ENCODE measurements around the gene CST8.
"Not testable (repeated sequence)": the region's sequence is repeated elsewhere in the genome, so short reads cannot be mapped to it uniquely, and the experiment has no call there.

The CST8 gene, protein sequence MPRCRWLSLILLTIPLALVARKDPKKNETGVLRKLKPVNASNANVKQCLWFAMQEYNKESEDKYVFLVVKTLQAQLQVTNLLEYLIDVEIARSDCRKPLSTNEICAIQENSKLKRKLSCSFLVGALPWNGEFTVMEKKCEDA

DNA sequence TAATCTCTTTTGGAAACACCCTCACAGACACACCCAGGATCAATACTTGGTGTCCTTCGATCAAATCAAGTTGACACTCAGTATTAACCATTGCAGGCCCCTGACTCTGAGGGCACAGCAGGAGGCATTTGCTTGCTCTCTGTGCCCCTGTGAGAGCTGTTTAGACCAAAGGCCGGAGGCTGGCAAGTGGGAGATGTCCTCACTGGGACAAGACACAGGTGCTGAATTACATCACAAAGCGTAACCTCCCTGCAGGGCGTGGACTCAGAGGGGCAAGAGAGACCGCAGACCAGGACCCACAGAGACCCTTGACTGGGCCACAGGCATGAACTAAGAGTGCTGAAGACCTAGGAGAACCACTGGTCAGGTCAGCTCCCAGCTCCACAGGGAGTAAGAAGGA, at the start of gene CST8:
TSS of gene CST8 (plus strand) at position 301 of the 400 bp plus-strand sequence. CDS start 551 bp downstream, outside the sequence.
- DNase-seq (ENCODE audit: low read depth), result no peak

DNA sequence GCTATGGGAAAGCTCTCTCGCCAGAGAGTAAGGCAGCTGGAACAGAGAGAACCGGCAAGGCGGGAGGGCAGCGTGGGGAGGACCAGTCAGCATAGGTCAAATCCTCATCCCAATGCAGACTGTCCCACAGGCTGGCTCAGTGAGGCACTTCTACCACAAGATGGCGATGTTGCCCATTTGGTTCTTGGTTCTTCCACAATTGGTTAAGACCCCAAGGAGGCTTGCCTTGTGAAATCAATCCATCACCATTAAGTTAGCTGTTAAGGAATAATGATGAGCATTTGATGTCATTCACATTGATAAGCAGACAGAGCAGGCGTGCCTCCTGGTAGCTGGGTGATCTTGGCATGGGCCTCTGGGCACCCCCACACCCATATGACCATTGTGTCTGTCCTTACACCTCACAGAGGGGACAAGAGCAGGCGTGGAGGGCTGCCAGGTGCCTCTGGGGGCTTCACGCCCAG, 49.0 kb upstream of the CST8 start:
- DNase-seq (ENCODE audit: low read depth), result peak; percentile 70

DNA sequence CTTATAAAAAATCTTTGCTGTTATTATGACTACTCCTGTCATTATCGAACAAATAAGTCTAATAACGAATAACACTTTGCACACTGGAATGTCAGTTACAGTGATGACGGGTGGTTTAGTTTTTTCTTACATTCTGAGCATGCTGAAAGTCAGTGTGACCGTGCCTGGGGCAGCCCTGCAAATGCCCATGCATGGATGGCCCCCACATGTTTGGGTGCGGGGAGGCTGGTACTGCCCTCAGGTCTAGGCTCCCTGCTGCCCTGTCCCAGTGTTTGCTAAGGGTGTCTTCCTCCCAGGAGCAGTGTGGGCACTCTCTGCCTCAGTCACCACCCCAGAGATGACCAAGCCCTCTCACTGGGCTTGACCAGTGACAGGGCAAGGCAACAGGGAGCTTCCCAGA, 48.5 kb upstream of the CST8 start:
- DNase-seq (ENCODE audit: low read depth), result no peak

DNA sequence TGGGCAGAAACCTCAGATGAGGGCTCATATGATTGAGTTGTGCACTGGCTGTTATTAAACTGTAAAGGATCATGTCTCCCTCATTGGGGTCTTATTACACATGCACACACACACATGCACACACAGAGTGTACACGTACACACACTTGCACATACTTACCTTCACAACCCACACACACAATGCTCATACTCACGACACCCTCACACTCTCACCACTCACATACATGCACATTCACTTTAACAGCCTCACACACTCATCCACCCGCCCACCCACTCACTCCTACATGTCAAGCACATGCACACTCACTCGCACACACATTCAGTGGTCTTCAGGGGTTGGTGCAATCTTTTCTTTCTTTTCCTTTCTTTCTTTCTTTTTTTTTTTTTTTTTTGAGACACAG, 46.1 kb upstream of the CST8 start:
- no peak for DNase-seq (ENCODE audit: low read depth)

DNA sequence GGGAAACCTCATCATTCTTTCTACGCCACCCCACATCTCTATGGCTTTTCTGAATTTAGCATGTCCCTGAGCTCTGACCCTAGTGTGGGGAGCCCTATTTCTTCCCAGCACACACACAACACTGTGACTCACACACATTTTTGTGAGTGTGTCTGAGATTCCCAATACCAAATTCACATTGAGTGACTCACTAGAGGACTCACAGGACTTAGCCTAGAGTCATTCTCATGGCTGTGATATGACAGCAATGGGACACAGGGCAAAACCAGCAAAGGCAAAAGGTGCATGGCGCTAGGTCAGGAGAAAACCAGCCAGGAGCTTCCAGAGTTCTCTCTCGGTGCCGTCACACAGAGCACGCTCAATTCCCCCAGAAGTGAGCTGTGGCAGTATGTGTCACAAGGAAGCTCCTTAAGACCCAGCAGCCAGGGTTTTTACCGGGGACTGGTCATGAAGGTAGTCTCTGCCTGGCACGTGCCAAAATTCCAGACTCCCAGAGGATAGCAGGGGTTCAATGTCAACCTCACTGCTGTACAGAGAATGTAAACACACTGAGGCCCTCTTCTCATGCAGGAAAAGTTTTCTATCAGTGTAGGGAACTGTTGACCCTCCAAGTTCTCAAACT, 45.2 kb upstream of the CST8 start:
- DNase-seq (ENCODE audit: low read depth), result peak; percentile 73

DNA sequence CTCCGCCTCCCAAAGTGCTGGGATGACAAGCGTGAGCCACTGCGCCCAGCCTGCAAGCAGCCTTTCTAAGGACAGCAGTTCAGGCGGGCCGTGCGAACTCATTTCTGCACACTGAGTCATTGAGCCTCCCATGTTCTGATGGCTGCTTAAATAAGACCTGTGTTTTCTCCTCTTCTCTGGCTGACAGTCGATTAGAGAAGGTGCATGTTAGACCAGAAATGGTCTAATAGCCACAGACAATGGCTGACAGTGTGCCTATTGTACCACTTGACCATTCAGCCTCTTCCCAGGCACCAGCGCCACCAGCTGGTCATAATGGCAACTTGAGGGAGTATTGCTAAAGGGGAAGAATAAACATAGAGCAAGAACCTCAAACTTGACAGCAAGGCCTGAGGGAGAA, 44.4 kb upstream of the CST8 start:
- peak; percentile 64 for DNase-seq (ENCODE audit: low read depth)

DNA sequence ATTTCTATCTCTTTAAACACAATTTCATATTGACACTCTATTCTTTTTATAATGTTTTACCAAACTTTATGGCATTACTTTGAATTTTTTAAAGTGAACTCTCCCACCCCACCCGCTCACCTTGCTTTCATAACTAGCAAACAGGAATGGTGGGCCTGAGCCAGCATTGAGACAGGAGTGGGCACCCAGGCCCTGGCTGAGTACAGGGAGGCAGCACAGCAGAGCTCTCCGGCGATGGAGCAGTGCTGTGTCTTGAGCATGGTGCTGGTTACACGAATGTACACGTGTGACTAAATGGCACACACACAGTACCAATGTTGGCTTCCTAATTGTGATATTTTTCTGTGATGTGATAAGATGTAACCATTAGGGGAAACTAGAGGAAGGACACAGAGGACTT, 42.8 kb upstream of the CST8 start:
- no peak for DNase-seq (ENCODE audit: low read depth)

DNA sequence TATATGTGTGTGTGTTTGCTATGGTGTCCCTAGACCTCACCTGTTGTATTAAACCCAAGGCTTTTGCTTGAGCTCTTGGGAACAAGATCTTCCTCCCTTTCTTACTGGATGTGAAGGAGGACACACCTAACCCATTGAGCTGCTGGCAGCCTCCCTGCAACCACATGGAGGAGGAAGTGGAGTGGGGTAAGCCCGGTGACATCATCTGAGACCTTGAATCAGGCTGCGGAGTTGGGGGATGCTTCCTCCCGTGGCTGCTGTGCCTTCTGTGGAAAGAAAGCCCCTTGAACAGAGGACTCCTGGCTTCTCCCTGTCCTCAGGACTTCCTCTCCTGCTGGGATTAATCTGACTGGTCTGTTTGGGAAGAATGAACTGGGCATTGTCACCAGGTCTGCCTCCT, 41.5 kb upstream of the CST8 start:
- DNase-seq (ENCODE audit: low read depth), result peak; percentile 47

DNA sequence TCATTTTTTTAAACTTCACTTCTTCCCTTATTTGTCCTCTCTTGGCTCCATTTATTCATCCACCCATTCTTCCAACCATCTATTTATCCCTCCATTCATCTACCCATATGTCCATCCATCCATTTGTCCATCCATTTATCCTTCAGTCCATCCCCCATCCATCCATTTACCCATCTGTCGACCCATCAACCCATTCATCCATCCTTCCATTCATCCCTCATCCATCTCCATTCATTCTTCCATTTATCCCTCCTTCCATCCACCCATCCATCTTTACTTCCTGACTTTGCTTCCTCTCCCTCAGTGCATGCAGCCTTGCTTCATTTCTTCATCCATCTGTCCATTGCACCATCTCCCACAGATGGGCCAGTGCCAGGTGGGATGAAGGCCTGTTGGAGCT, 40.0 kb upstream of the CST8 start:
- no peak for DNase-seq (ENCODE audit: low read depth)

DNA sequence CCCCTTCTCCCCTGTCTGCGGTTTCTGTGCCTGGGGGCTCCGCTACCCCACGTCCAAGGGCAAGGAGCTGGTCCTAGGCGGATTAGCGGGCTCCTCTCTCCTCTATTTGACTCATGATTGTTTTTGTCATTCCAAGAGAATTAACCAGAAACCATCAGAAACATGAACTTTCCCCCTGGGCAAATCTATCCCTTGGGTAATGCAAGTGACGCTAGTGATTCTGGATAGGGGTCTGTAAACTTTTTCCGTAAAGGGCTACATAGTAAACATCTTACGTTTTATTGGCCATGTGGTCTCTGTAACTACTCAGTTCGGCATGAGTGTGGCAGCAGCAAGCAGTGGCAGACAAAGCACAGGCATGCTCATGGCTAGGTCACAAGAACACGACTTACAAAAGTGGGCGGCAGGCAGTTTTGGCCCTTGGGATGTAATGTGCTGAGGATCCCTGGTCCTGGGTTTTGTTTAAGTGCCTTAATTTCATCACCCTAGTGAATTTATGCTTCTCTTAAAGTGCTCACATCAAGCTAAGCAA, 38.9 kb upstream of the CST8 start:
- DNase-seq (ENCODE audit: low read depth), result no peak

DNA sequence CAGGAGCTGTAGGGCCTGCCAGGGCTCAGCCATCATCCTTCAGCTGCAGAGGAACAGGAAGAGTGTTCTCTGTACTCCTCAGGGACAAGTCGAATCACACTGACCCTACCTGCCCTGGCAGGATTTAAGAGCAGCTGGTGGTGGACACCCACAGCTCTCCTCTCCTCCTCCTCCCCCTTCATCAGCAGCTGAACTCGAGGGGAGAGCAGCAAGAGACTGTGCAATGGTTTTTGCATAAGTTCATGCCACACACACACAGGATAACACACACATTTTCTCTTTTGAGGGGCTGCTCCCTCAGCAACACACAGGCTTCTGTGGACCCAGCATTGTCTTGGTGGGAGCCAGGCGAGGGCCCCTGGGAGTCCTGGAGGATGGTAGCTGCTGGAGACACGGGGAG, 38.1 kb upstream of the CST8 start, which contains the start of gene CST11:
TSS of gene CST11 (minus strand) at position 101 of the 400 bp plus-strand sequence. CDS start at position 36, 65 bp downstream.
- DNase-seq (ENCODE audit: low read depth), result no peak

DNA sequence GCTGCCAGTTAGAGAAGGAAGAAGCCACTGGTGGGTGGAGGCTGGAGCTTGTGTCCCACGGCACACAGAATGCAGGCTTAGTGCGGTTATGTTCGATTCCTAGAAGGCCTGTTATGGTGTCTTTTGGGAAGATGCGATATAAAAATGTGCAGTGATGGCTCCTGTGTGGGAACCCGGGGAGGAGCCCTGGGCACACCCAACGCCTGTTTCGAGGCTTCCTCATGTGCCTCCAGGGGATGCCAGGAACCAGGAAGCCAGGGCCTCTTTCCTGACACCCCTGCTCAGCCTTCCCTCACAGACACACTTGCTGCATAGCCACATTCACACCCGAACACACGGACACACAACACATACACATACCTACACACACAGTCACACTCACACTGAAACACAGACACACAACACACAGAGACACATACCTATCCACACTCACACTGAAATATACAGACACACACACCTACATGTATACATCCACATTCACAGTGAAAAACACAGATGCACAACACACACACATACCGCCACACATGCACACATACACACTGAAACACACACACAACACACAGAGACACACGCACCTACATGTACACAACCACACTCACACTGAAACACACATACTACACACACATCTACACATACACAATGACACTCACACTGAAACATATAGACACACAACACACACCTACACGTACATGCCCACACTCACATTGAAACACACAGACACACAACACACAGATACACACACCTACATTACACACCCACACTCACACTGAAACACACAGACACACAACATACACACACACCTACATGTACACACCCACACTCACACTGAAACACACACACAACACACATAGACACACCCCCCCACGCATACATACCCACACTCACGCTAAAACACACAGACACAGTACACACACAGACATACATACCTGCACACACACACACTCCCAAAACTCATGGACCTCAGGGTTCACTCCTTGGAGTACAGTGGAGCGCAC, 37.1 kb upstream of the CST8 start:
- no peak for DNase-seq (ENCODE audit: low read depth)

DNA sequence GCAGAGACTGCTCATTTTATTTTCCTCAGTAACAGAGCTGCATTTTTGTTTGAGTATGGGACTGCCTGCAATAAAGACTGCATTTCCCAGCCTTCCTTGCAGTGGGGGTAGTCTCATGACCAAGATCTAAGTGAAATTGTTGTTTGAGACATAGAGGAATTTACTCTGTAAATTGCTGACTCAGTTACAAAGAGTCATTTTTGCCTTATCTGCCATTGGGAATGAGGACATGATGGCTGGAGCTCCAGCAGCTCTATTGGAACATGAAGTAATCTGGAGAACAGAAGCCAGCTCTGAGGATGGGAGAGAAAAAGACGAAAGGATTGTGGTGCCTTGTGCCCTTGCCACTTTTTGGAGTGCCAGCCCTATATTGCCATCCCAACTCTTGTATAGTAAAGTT, 36.1 kb upstream of the CST8 start:
- DNase-seq (ENCODE audit: low read depth), result no peak

DNA sequence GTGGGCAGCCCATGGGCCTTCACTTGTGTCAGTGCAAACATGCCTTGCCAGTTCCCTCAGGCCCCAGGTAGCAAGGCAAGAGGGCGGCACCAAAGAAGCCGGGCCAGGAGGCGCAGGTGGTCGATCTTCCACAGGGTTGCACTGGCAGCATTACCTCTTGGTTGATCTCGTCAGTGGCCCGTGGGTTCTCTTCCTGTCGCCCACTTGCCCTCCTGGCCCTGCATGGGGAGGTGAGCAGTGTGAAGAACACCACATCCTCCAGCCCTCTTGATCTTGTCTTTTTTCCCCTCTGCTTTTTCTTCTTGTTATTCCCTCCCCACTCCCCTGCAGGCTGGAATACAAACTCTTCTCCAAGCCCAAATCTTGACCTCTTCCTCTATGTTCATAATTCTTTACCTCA, 35.3 kb upstream of the CST8 start:
- DNase-seq (ENCODE audit: low read depth), result no peak

DNA sequence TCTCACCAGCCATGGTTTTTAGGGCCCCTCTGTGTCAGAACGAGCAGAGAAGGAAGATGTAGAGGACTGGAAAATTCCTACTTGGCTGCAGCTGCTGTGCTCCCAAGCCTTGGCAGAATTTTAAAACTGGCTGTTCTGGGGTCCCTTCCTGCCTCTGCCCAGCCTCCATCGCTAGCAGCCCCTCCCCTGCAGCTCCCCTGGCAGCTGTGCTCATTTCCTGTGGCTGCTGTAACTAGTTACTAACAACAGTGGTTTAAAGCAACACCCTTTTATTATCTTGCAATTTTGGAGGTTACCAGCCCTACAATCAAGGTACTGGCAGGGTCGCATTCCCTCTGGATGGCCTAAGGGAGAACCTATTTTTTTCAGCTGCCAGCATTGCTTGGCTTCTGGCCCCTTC, 34.5 kb upstream of the CST8 start:
- no peak for DNase-seq (ENCODE audit: low read depth)

DNA sequence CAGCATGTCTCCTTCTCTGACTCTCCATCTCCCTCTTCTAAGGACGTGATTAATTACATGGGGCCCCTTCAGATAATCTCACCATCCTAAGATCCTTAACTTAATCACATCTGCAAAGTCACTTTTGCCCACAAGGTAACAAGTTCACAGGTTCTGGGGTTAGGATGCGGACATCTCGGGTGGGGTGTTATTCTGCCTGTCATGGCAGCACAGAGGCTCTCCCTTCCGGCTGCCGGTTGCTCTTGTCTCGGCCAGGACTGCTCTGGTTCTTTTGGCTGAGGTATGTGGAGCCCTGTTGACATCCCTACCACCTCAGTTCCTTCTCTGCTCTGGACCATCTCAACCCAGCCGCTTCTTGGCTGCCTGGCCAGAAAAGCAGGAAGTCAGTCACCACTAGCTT, 34.0 kb upstream of the CST8 start:
- DNase-seq (ENCODE audit: low read depth), result no peak

DNA sequence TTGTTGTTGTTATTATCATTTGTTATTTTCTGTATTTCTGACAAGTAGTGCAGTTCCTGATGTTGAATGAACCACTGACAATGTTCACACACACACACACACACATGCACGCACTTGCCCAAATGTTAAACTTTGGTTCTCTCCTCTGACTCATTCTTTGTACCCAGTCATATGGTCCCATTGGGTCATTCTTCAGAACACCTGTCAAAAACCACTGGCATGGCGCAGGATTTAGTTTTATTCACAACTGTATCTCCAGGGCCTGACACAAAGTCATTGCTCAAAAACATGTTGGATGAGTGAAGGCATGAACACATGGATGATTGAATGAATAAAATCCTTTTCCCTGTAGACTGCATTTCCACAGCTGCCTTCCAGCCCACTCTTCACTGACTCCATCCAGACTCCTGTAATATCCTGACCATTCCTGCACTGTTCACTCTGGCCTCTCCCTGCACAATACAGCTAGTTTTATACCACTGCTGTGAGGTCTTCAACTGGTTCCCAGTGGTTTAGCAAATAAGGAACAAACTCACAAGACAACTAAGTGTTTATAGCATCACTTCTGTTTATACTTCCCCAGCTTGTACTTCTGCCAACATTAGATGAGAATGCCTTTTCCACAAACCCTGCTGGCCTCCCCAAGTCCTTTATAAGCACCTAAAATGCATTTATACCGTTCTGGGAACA, 31.3 kb upstream of the CST8 start:
- no peak for DNase-seq (ENCODE audit: low read depth)

DNA sequence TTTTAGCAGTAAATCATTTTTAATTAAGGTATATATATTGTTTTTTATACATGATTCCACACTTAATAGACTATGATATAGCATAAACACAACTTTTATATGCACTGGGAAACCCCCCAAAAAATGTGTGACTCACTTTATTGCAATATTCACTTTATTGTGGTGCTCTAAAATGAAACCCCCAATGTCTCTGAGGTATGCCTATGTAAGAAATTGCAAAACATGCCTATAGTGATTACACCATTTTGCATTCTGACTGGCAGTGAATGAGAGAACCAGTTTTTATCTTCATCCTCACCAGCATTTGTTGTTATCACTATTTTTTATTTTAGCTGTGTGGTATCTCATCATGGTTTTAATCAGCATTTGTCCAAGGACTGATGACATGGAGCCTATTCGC, 29.7 kb upstream of the CST8 start:
- no peak for DNase-seq (ENCODE audit: low read depth)

DNA sequence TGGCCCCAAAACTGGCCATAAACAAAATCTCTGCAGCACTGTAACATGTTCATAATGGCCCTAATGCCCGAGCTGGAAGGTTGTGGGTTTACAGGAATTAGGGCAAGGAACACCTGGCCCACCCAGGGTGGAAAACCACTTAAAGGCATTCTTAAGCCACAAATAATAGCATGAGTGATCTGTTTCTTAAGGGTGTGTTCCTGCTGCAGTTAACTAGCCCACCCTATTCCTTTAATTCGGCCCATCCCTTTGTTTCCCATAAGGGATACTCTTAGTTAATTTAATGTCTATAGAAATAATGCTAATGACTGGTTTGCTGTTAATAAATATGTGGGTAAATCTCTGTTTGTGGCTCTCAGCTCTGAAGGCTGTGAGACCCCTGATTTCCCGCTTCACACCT, 24.0 kb upstream of the CST8 start:
- not testable (repeated sequence) for DNase-seq (ENCODE audit: low read depth)

DNA sequence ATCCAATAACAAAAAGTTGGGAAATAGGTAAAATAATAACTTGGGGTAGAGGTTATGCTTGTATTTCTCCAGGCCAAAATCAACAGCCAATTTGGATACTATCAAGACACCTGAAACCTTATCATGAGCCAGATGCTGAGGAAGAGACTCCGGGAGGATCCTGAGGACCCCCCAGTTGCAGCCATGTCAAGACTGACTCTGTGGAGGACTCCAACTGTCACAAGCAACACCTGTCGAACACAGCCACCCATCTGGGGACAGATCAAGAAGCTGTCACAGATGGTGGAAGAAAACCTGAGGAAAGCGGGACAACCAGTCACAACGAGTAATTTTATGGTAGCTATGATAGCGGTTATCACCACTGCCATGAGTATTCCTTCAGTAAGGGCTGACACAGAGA, 18.6 kb upstream of the CST8 start:
- not testable (repeated sequence) for DNase-seq (ENCODE audit: low read depth)

DNA sequence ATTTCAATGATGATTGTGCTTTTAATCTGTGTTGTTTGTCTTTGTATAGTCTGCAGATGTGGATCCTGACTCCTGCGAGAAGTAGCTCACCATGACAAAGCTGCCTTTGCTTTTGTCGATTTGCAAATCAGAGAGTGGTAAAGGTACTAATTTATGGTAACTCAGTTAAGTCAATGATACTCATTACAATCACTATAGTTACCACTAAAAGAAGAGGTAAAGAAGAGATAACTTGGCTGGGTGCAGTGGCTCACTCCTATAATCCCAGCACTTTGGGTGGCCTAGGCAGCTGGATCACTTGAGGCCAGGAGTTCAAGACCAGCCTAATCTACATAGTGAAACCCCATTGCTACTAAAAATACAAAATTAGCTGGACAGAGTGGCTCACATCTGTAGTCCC, 17.6 kb upstream of the CST8 start:
- DNase-seq (ENCODE audit: low read depth), result not testable (repeated sequence)

DNA sequence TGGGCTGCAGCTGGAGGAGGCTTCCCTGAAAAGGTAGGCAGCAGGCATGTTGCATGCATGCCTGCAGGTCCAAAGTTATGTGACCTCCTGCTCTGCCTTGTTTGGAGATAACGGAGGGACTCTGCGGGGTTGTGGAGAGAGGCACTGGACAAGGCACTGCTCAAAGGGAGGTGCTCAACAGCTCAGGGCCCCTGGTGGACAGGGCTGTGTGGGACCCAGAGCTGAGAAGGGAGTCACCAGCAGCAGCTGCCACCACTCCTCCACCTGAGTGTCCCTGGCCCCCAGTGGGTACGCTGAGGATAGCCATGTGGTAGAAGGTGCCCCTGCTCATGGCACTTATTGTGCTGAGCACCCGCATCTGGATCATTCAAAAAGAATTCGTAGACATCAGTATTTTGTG, 15.5 kb upstream of the CST8 start:
- no peak for DNase-seq (ENCODE audit: low read depth)

Measured in amniotic epithelial cell (primary cell).